ENCODE data around the gene CARS1. TPM values are rescaled to one million over a fixed set of nuclear protein-coding genes. Genes with fewer than 3 reads are reported as not detected.
A peak's percentile ranks its signal among the peaks of the same experiment; 100 is the strongest.

CARS1 gene
- total RNA-seq, 1 experiment from 2014 or later = 120 TPM

- TF ChIP-seq, protein P1, sequence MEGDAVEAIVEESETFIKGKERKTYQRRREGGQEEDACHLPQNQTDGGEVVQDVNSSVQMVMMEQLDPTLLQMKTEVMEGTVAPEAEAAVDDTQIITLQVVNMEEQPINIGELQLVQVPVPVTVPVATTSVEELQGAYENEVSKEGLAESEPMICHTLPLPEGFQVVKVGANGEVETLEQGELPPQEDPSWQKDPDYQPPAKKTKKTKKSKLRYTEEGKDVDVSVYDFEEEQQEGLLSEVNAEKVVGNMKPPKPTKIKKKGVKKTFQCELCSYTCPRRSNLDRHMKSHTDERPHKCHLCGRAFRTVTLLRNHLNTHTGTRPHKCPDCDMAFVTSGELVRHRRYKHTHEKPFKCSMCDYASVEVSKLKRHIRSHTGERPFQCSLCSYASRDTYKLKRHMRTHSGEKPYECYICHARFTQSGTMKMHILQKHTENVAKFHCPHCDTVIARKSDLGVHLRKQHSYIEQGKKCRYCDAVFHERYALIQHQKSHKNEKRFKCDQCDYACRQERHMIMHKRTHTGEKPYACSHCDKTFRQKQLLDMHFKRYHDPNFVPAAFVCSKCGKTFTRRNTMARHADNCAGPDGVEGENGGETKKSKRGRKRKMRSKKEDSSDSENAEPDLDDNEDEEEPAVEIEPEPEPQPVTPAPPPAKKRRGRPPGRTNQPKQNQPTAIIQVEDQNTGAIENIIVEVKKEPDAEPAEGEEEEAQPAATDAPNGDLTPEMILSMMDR (IDR thresholded peaks at IDR 0.05) = no peak
- TF ChIP-seq, protein P2, sequence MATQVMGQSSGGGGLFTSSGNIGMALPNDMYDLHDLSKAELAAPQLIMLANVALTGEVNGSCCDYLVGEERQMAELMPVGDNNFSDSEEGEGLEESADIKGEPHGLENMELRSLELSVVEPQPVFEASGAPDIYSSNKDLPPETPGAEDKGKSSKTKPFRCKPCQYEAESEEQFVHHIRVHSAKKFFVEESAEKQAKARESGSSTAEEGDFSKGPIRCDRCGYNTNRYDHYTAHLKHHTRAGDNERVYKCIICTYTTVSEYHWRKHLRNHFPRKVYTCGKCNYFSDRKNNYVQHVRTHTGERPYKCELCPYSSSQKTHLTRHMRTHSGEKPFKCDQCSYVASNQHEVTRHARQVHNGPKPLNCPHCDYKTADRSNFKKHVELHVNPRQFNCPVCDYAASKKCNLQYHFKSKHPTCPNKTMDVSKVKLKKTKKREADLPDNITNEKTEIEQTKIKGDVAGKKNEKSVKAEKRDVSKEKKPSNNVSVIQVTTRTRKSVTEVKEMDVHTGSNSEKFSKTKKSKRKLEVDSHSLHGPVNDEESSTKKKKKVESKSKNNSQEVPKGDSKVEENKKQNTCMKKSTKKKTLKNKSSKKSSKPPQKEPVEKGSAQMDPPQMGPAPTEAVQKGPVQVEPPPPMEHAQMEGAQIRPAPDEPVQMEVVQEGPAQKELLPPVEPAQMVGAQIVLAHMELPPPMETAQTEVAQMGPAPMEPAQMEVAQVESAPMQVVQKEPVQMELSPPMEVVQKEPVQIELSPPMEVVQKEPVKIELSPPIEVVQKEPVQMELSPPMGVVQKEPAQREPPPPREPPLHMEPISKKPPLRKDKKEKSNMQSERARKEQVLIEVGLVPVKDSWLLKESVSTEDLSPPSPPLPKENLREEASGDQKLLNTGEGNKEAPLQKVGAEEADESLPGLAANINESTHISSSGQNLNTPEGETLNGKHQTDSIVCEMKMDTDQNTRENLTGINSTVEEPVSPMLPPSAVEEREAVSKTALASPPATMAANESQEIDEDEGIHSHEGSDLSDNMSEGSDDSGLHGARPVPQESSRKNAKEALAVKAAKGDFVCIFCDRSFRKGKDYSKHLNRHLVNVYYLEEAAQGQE (IDR thresholded peaks at IDR 0.05; ENCODE audit: insufficient read depth in 1 of 2, low read depth in 2 of 2, low read length in 1 of 2) = no peak
- no peak for TF ChIP-seq POLR2AphosphoS5 (IDR thresholded peaks at IDR 0.05; ENCODE audit: low read depth, low read length)
- no peak for TF ChIP-seq TCF7L2 (IDR thresholded peaks at IDR 0.05; ENCODE audit: low read depth, low read length)
- Histone ChIP-seq H3K4me1 (ENCODE audit: control insufficient read depth, insufficient read depth, low read length) (peaks cover 44% of the 10 kb centered on the region), H3K4me3 (ENCODE audit: low read depth in 2 of 2, low read length in 2 of 2) (no peak overlapping the region), H3K36me3 (ENCODE audit: control insufficient read depth, insufficient read depth, low read length) (peaks cover 11% of the 10 kb centered on the region; the same call in 1 of the 2 replicates), H3K9me3 (ENCODE audit: control insufficient read depth, insufficient read depth, low read depth, low read length) (no peaks in the 10 kb centered on the region), H3K27me3 (ENCODE audit: control insufficient read depth, insufficient read depth, low read length) (no peaks in the 10 kb centered on the region), H3K27ac (ENCODE audit: low read length) (peak overlapping the region; percentile 19; the same call in 1 of the 2 replicates)
- in situ Hi-C loops (cut with HindIII; ENCODE audit: low pct_unique_long_range_greater_than_20kb, low sequenced_read_pairs) (no loop called here), intact Hi-C loops (cut with micrococcal nuclease; ENCODE audit: unreplicated experiment) (no loop called here)
- no TSS peak for BruUV-seq (replicated peaks)
- ATAC-seq (no peak), DNase-seq (ENCODE audit: low read depth, low spot score) (no peak)
- ChIA-PET POLR2A (no interaction called here), CTCF (no interaction called here)
Observed at GRCh38 chr11:2996976-2997375, 60.2 kb downstream of the CARS1 start.

GRCh38 chr11:2995893-2996554 lies 61.2 kb downstream of the CARS1 start:
- ChIA-PET POLR2A (interaction anchor here (0.5 kb wide), 1 partner anchor 10 kb away, joined by 10 read pairs; no protein-coding TSS in a partner anchor), CTCF (no interaction called here)
- Histone ChIP-seq H3K27me3 (ENCODE audit: control insufficient read depth, insufficient read depth, low read length) (no peaks in the 10 kb centered on the region), H3K27ac (ENCODE audit: low read length) (no peak overlapping the region), H3K4me1 (ENCODE audit: control insufficient read depth, insufficient read depth, low read length) (peaks cover 35% of the 10 kb centered on the region), H3K9me3 (ENCODE audit: control insufficient read depth, insufficient read depth, low read depth, low read length) (no peaks in the 10 kb centered on the region), H3K36me3 (ENCODE audit: control insufficient read depth, insufficient read depth, low read length) (peaks cover 6% of the 10 kb centered on the region; the same call in 1 of the 2 replicates), H3K4me3 (ENCODE audit: low read depth in 2 of 2, low read length in 2 of 2) (no peak overlapping the region)
- no peak for DNase-seq (ENCODE audit: low read depth, low spot score)
- in situ Hi-C loops (cut with HindIII; ENCODE audit: low pct_unique_long_range_greater_than_20kb, low sequenced_read_pairs) = no loop called here
- no peak for TF ChIP-seq SIN3A (IDR thresholded peaks at IDR 0.05; ENCODE audit: borderline replicate concordance, insufficient read depth, low read depth, low read length)
- TF ChIP-seq, protein P1 (IDR thresholded peaks at IDR 0.05) = no peak
- no peak for TF ChIP-seq POLR2AphosphoS5 (IDR thresholded peaks at IDR 0.05; ENCODE audit: low read depth, low read length)
- no peak for TF ChIP-seq TCF7L2 (IDR thresholded peaks at IDR 0.05; ENCODE audit: low read depth, low read length)
- TF ChIP-seq, protein P2 (IDR thresholded peaks at IDR 0.05; ENCODE audit: insufficient read depth in 1 of 2, low read depth in 2 of 2, low read length in 1 of 2) = no peak
- no TSS peak for BruUV-seq (replicated peaks)
- ATAC-seq = no peak
- intact Hi-C loops (cut with micrococcal nuclease; ENCODE audit: unreplicated experiment) = no loop called here
